HepG2 (cell line): ENCODE results near the gene SKI. TPM values are rescaled to one million over a fixed set of nuclear protein-coding genes. Genes with fewer than 3 reads are reported as not detected.
A peak's percentile ranks its signal among the peaks of the same experiment; 100 is the strongest.

ENCODE experiments used
- AKNA ChIP-seq: sonication (generic); formaldehyde crosslinking; IDR thresholded peaks from 2 replicates; pipeline ENCODE4 v1.4.0; 2020; ENCODE audit warnings: missing genetic modification reagents, borderline replicate concordance
- CREB1 ChIP-seq, 2 experiments: fragments of 450-650 bp in 1 of 2; IDR thresholded peaks; 2 replicates each; pipeline ENCODE4 v1.6.1; 2016 to 2017; ENCODE audit warnings: control low read depth in 1 of 2, mild to moderate bottlenecking in 1 of 2, missing compliant biosample characterization in 1 of 2, missing genetic modification characterization in 1 of 2
- FOXM1 ChIP-seq: sonication (generic); formaldehyde crosslinking; IDR thresholded peaks from 2 replicates; pipeline ENCODE4 v1.5.0; 2020; ENCODE audit warnings: missing genetic modification reagents
- GATAD1 ChIP-seq: IDR thresholded peaks from 2 replicates; pipeline ENCODE4 v1.6.1; 2016; ENCODE audit warnings: missing genetic modification reagents, missing compliant biosample characterization
- HIC2 ChIP-seq: sonication (generic); formaldehyde crosslinking; IDR thresholded peaks from 2 replicates; pipeline ENCODE4 v1.9.0; 2022; ENCODE audit warnings: low read depth, missing genetic modification reagents
- HOXA3 ChIP-seq: sonication (generic); formaldehyde crosslinking; IDR thresholded peaks from 2 replicates; pipeline ENCODE4 v1.5.0; 2020; ENCODE audit warnings: missing genetic modification reagents
- KLF9 ChIP-seq: IDR thresholded peaks from 2 replicates; pipeline ENCODE4 v1.6.1; 2016; ENCODE audit warnings: low read depth
- MYNN ChIP-seq: sonication (generic); formaldehyde crosslinking; IDR thresholded peaks from 2 replicates; pipeline ENCODE4 v1.4.0; 2020; ENCODE audit warnings: mild to moderate bottlenecking, low read depth, missing genetic modification reagents
- PCBP1 ChIP-seq: fragments of 200-400 bp; formaldehyde crosslinking; IDR thresholded peaks from 2 replicates; pipeline ENCODE4 v1.6.1; 2017; ENCODE audit warnings: mild to moderate bottlenecking, low read depth, low read length, borderline replicate concordance
- PHF20 ChIP-seq: sonication (generic); formaldehyde crosslinking; IDR thresholded peaks from 2 replicates; pipeline ENCODE4 v1.5.0; 2020; ENCODE audit warnings: mild to moderate bottlenecking, missing genetic modification reagents
- SOX5 ChIP-seq: IDR thresholded peaks from 2 replicates; pipeline ENCODE4 v1.6.1; 2016; ENCODE audit warnings: borderline replicate concordance
- SRSF9 ChIP-seq: fragments of 200-400 bp; formaldehyde crosslinking; IDR thresholded peaks from 2 replicates; pipeline ENCODE4 v1.6.1; 2018; ENCODE audit warnings: borderline replicate concordance, mild to moderate bottlenecking, low read depth, low read length; ENCODE audit not compliant: insufficient read depth, poor library complexity, severe bottlenecking
- STAT5B ChIP-seq: sonication (generic); formaldehyde crosslinking; IDR thresholded peaks from 2 replicates; pipeline ENCODE4 v1.4.0; 2020; ENCODE audit warnings: missing genetic modification reagents
- YY1 ChIP-seq: IDR thresholded peaks from 2 replicates; pipeline ENCODE4 v1.6.1; 2011; ENCODE audit warnings: low read length, low read depth, moderate library complexity, mild to moderate bottlenecking; ENCODE audit not compliant: insufficient read depth, insufficient replicate concordance
- ZBTB2 ChIP-seq: sonication (generic); formaldehyde crosslinking; IDR thresholded peaks from 2 replicates; pipeline ENCODE4 v1.8.0; 2022; ENCODE audit warnings: low read depth, missing genetic modification reagents
- ZBTB20 ChIP-seq: sonication (generic); formaldehyde crosslinking; IDR thresholded peaks from 2 replicates; pipeline ENCODE4 v1.8.1; 2023; ENCODE audit warnings: missing genetic modification reagents, low read depth, mild to moderate bottlenecking, borderline replicate concordance
- ZNF12 ChIP-seq: sonication (generic); formaldehyde crosslinking; IDR thresholded peaks from 2 replicates; pipeline ENCODE4 v1.5.0; 2020; ENCODE audit warnings: missing genetic modification reagents
- ZNF235 ChIP-seq: sonication (generic); formaldehyde crosslinking; IDR thresholded peaks from 2 replicates; pipeline ENCODE4 v1.8.1; 2023; ENCODE audit warnings: mild to moderate bottlenecking, missing genetic modification reagents, borderline replicate concordance
- ZNF251 ChIP-seq: sonication (generic); formaldehyde crosslinking; IDR thresholded peaks from 2 replicates; pipeline ENCODE4 v1.9.0; 2021; ENCODE audit warnings: mild to moderate bottlenecking, missing genetic modification reagents
- ZNF350 ChIP-seq: sonication (generic); formaldehyde crosslinking; IDR thresholded peaks from 2 replicates; pipeline ENCODE4 v1.4.0; 2020; ENCODE audit warnings: mild to moderate bottlenecking, low read depth, missing genetic modification reagents, borderline replicate concordance
- ZNF670 ChIP-seq: sonication (generic); formaldehyde crosslinking; IDR thresholded peaks from 2 replicates; pipeline ENCODE4 v1.8.0; 2022; ENCODE audit warnings: mild to moderate bottlenecking, missing genetic modification reagents, borderline replicate concordance
- ZNF816 ChIP-seq: sonication (generic); formaldehyde crosslinking; IDR thresholded peaks from 2 replicates; pipeline ENCODE4 v1.8.0; 2022; ENCODE audit warnings: missing genetic modification reagents, mild to moderate bottlenecking, borderline replicate concordance
- polyA plus RNA-seq, 8 experiments: library from polyadenylated mRNA; depleted of rRNA in 3 of 8; stranded (reverse) in 7 of 8; unstranded in 1 of 8; fragments of >200 nt; fragmentation: Illumina TruSeq in 4 of 8; extraction: Trizol in 4 of 8; gene quantifications; 2 replicates each; pipeline versions ENCODE4 v1.2.1 to v1.2.3, GENCODE V29; 2011 to 2016; ENCODE audit warnings: low read depth in 4 of 8, missing spikeins in 1 of 8, mixed read lengths in 1 of 8; ENCODE audit not compliant: insufficient read depth in 1 of 8
- total RNA-seq, 5 experiments: library from RNA; depleted of rRNA; stranded (reverse); fragments of >200 nt; fragmentation: Illumina TruSeq; extraction: Trizol; gene quantifications; 2 replicates each; pipeline ENCODE4 v1.2.3, GENCODE V29; 2016; ENCODE audit warnings: low read depth in 1 of 5

Gene SKI
- total and polyA plus RNA-seq, 2 of the 13 experiments (the other 11 are each of a cell fraction or from before 2014, with no cell fraction given) = 4.7 to 6.9 TPM

- TF ChIP-seq GATAD1 = peak; percentile 66
- peak; percentile 67 for TF ChIP-seq HOXA3
- TF ChIP-seq ZNF816 = no peak
- no peak for TF ChIP-seq ZNF670
- TF ChIP-seq YY1 = no peak
- 0 out of 2 replicates have a peak, but pooled peaks have one; percentile 35 for TF ChIP-seq ZNF235
- no peak for TF ChIP-seq AKNA
- TF ChIP-seq KLF9 (CRISPR knock-in tag) = no peak
- TF ChIP-seq FOXM1 (CRISPR knock-in tag) = no peak
- peak; percentile 70; the same call in 1 of the 2 replicates for TF ChIP-seq SOX5 (CRISPR knock-in tag)
- no peak for TF ChIP-seq ZBTB2 (CRISPR knock-in tag)
- TF ChIP-seq ZNF350 (CRISPR knock-in tag) = peak; percentile 89; the same call in 1 of the 2 replicates
- TF ChIP-seq PCBP1 = no peak
- TF ChIP-seq ZBTB20 (CRISPR knock-in tag) = no peak
- no peak for TF ChIP-seq CREB1 (IDR thresholded peaks at IDR 0.05)
- TF ChIP-seq CREB1 (CRISPR knock-in tag; IDR thresholded peaks at IDR 0.05) = peak; percentile 64
- TF ChIP-seq STAT5B (CRISPR knock-in tag) = no peak
- TF ChIP-seq MYNN (CRISPR knock-in tag) = no peak
- TF ChIP-seq PHF20 = no peak
- no peak for TF ChIP-seq SRSF9
- TF ChIP-seq HIC2 (CRISPR knock-in tag) = no peak; the same call in 1 of the 2 replicates
- no peak for TF ChIP-seq ZNF12
- no peak for TF ChIP-seq ZNF251 (CRISPR knock-in tag)
These were observed 6.1 kb downstream of the SKI start (continued) for GRCh38 chr1:2233997-2234761.
